Hepatocyte (in vitro differentiated cells): Measurements from ENCODE around the gene POLR1C.

Source experiments
- CTCF ChIP-seq: fragments of 200-600 bp; sonication (generic); IDR thresholded peaks from 2 replicates; pipeline ENCODE4 v1.5.1; 2016; ENCODE audit warnings: antibody characterized with exemption, mild to moderate bottlenecking; ENCODE audit not compliant: poor library complexity
- EZH2 ChIP-seq: fragments of 200-600 bp; sonication (generic); IDR thresholded peaks from 2 replicates; pipeline ENCODE4 v1.6.1; 2016; ENCODE audit warnings: antibody characterized with exemption, mild to moderate bottlenecking, borderline replicate concordance

DNA sequence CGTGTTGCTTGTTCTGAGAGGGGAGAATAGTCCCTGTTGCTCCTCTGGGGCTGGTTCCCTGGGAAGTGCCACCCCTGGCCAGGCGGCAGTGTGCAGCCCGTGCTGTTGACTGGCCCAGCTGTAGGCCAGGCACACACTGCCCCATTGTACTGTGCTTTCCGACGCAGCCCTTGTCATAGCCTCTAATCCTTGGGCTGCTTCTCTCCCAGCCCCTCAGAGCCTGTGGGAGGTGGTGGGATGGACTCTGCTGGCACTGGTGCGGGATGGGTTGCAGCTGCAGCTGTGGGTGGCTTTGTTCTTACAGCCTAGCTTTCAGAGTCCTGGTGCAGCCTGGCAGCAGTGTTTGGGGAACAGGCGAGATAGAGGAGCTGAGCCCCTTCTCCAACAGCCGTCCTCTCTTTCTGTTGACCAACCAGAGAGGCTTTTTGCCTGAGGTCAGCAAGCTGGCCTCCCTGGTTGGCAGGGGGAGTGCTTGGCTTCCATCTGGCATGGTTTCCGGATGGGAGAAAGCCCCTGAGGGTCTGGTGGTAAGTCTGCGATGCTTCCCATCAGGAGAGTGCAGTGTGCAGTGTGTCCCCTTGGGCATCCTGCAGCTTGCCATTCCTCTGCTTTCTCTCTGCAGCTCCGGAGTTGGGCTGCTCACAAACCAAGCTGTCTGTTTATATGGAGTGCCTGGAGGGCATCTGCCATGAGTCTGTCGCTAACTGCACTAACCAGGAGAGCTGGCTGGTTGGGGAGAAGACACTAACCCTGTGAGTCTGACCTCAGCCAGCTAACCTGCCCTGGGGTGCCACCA lies 27.4 kb upstream of the POLR1C start:
- no peak for TF ChIP-seq CTCF
- TF ChIP-seq EZH2, result no peak
